ENCODE data around the gene MRPS34. TPM values are rescaled to one million over a fixed set of nuclear protein-coding genes. Genes with fewer than 3 reads are reported as not detected.
A peak's percentile ranks its signal among the peaks of the same experiment; 100 is the strongest.

The MRPS34 gene
- total and polyA plus RNA-seq, 9 of the 15 experiments (the other 6 are each of a cell fraction or from before 2014, with no cell fraction given), result 5.2 to 334 (median 92.8) TPM

GRCh38 chr16:1782408-1783264 lies 9.7 kb upstream of the MRPS34 start, which contains the start of the genes NUBP2 and SPSB3 (continued):
- TF ChIP-seq BCL6 (CRISPR knock-in tag; IDR thresholded peaks at IDR 0.05) (no peak), NONO (IDR thresholded peaks at IDR 0.05; ENCODE audit: low read depth in 2 of 2, low read length in 1 of 2) (peak in 1 of 2 experiments; percentile 82; a peak in 2 of 4 replicates), GABPB1 (CRISPR knock-in tag; IDR thresholded peaks at IDR 0.05) (peak; percentile 97), CREB1 (IDR thresholded peaks at IDR 0.05) (peak; percentile 98), CREB1 (CRISPR knock-in tag; IDR thresholded peaks at IDR 0.05) (peak; percentile 98), SAFB (IDR thresholded peaks at IDR 0.05; ENCODE audit: borderline replicate concordance, low read depth, low read length) (peak; percentile 51; the same call in 1 of the 2 replicates), ATF1 (CRISPR knock-in tag; IDR thresholded peaks at IDR 0.05) (peak; percentile 77), ATF1 (tag; IDR thresholded peaks at IDR 0.05) (peak; percentile 99), ELF1 (tag; IDR thresholded peaks at IDR 0.05) (no peak), HLTF (IDR thresholded peaks at IDR 0.05) (no peak), NFATC3 (IDR thresholded peaks at IDR 0.05) (no peak), SP1 (CRISPR knock-in tag; IDR thresholded peaks at IDR 0.05) (peak; percentile 96), MTA3 (IDR thresholded peaks at IDR 0.05; ENCODE audit: borderline replicate concordance) (peak; percentile 77; the same call in 1 of the 2 replicates), NKRF (IDR thresholded peaks at IDR 0.05; ENCODE audit: borderline replicate concordance) (no peak; the same call in 1 of the 2 replicates), SMAD4 (CRISPR knock-in tag; conservative IDR thresholded peaks at IDR 0.05) (peak; percentile 75), MTA1 (IDR thresholded peaks at IDR 0.05; ENCODE audit: borderline replicate concordance) (peak; percentile 99), NRF1 (conservative IDR thresholded peaks at IDR 0.05 in 1 of 2, IDR thresholded peaks at IDR 0.05 in 1 of 2) (peak; percentile 83 to 87), TBL1XR1 (IDR thresholded peaks at IDR 0.05; ENCODE audit: low read length in 2 of 2) (peak in 1 of 2 experiments; percentile 72; a peak in 1 of 4 replicates), TARDBP (IDR thresholded peaks at IDR 0.05) (0 out of 2 replicates have a peak, but pooled peaks have one; percentile 19), TAF1 (IDR thresholded peaks at IDR 0.05; ENCODE audit: control insufficient read depth, extremely low read depth, insufficient read depth, low read length, severe bottlenecking) (peak; percentile 53)
- TF ChIP-seq, protein P1, sequence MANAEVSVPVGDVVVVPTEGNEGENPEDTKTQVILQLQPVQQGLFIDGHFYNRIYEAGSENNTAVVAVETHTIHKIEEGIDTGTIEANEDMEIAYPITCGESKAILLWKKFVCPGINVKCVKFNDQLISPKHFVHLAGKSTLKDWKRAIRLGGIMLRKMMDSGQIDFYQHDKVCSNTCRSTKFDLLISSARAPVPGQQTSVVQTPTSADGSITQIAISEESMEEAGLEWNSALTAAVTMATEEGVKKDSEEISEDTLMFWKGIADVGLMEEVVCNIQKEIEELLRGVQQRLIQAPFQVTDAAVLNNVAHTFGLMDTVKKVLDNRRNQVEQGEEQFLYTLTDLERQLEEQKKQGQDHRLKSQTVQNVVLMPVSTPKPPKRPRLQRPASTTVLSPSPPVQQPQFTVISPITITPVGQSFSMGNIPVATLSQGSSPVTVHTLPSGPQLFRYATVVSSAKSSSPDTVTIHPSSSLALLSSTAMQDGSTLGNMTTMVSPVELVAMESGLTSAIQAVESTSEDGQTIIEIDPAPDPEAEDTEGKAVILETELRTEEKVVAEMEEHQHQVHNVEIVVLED (CRISPR knock-in tag; IDR thresholded peaks at IDR 0.05), result peak; percentile 23; the same call in 1 of the 2 replicates
- TF ChIP-seq, protein P2, sequence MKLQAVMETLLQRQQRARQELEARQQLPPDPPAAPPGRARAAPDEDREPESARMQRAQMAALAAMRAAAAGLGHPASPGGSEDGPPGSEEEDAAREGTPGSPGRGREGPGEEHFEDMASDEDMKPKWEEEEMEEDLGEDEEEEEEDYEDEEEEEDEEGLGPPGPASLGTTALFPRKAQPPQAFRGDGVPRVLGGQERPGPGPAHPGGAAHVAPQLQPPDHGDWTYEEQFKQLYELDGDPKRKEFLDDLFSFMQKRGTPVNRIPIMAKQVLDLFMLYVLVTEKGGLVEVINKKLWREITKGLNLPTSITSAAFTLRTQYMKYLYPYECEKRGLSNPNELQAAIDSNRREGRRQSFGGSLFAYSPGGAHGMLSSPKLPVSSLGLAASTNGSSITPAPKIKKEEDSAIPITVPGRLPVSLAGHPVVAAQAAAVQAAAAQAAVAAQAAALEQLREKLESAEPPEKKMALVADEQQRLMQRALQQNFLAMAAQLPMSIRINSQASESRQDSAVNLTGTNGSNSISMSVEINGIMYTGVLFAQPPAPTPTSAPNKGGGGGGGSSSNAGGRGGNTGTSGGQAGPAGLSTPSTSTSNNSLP (IDR thresholded peaks at IDR 0.05; ENCODE audit: borderline replicate concordance, low read depth, low read length), result peak; percentile 58; the same call in 1 of the 2 replicates
